HCT116 (cell line): ENCODE data around the gene C1orf167. TPM values are rescaled to one million over a fixed set of nuclear protein-coding genes. Genes with fewer than 3 reads are reported as not detected.

Source experiments
- ATAC-seq: fragments of 200-7000 bp; cut with Tn5 transposase; 2 replicates; pipeline ENCODE4 v1.9.1; 2020; ENCODE audit warnings: mild to moderate bottlenecking, moderate library complexity
- BruUV-seq: library from RNA; stranded (reverse); fragments of 400-500 nt; replicated peaks from 2 replicates; lab custom pipeline; 2021; lab: Mats Ljungman, UMichigan
- CTCF ChIA-PET: fragments of 300-600 bp; sonication (Branson Sonifier 250); formaldehyde crosslinking; loops from one replicate; lab custom pipeline; 2021; ENCODE audit warnings: antibody characterized with exemption; lab: Charles Lee
- POLR2A ChIA-PET: fragments of 300-600, 350-600 bp; sonication (Branson Sonifier 250); formaldehyde crosslinking; loops from one replicate; lab custom pipeline; 2021; ENCODE audit warnings: antibody characterized with exemption; lab: Charles Lee
- RAD21 ChIA-PET, 2 experiments: fragments of 300-600 bp; sonication (Branson Sonifier 250); formaldehyde crosslinking; loops; one replicate each; lab custom pipeline; 2023; ENCODE audit warnings: low total read pairs in 2 of 2; ENCODE audit not compliant: uncharacterized antibody in 2 of 2, unreplicated experiment in 2 of 2, low non-redundant PET in 1 of 2; lab: Charles Lee
- DNase-seq: peaks from one replicate; pipeline ENCODE4 v3.0.0-alpha.2; 2010; ENCODE audit warnings: low read depth, low spot score
- H2AFZ ChIP-seq: fragments of 200-600 bp; shearing (Covaris generic), sonication (generic); 2 replicates; pipeline ENCODE4 v1.6.1; 2017; ENCODE audit warnings: low read depth, mixed run types, mixed read lengths, antibody characterized with exemption, low read length; ENCODE audit not compliant: poor library complexity, severe bottlenecking
- H3K27ac ChIP-seq: 2 replicates; pipeline ENCODE4 v1.5.1; 2012; ENCODE audit warnings: low read depth, low read length
- H3K27me3 ChIP-seq: fragments of 200-600 bp; sonication (generic); 2 replicates; pipeline ENCODE4 v1.6.1; 2016; ENCODE audit warnings: mixed run types, low read length, mixed read lengths; ENCODE audit not compliant: insufficient read depth
- H3K36me3 ChIP-seq, 2 experiments: fragments of 200-500 bp in 1 of 2; fragments of 200-600 bp in 1 of 2; sonication (Bioruptor generic) in 1 of 2; sonication (generic) in 1 of 2; 2 replicates each; pipeline versions ENCODE4 v1.5.1 to v1.6.1; 2014 to 2016; ENCODE audit warnings: low read length in 2 of 2, inconsistent platforms in 1 of 2, mixed read lengths in 1 of 2, mixed run types in 1 of 2; ENCODE audit not compliant: insufficient read depth in 2 of 2, control insufficient read depth in 1 of 2
- H3K4me1 ChIP-seq, 2 experiments: fragments of 200-600 bp in 1 of 2; sonication (generic) in 1 of 2; 2 replicates each; pipeline versions ENCODE4 v1.5.1 to v1.6.1; 2012 to 2017; ENCODE audit warnings: low read length in 2 of 2, inconsistent platforms in 1 of 2, mild to moderate bottlenecking in 1 of 2, mixed read lengths in 1 of 2, mixed run types in 1 of 2, moderate library complexity in 1 of 2; ENCODE audit not compliant: insufficient read depth in 2 of 2, control insufficient read depth in 1 of 2
- H3K4me2 ChIP-seq: fragments of 200-600 bp; sonication (generic); 2 replicates; pipeline ENCODE4 v1.6.1; 2017; ENCODE audit warnings: mixed run types, low read length, mixed read lengths
- H3K4me3 ChIP-seq, 2 experiments: fragments of 200-600 bp in 1 of 2; sonication (generic) in 1 of 2; replicated peaks in 1 of 2; 2 replicates each; pipeline ENCODE4 v1.5.1; 2011 to 2016; ENCODE audit warnings: low read length in 2 of 2, control low read depth in 1 of 2, low read depth in 1 of 2, mild to moderate bottlenecking in 1 of 2, mixed read lengths in 1 of 2, mixed run types in 1 of 2
- H3K79me2 ChIP-seq: fragments of 200-600 bp; sonication (generic); 2 replicates; pipeline ENCODE4 v1.6.1; 2017; ENCODE audit warnings: mild to moderate bottlenecking, mixed run types, low read length, moderate library complexity, mixed read lengths; ENCODE audit not compliant: insufficient read depth
- H3K9ac ChIP-seq: fragments of 200-600 bp; sonication (generic); 2 replicates; pipeline ENCODE4 v1.6.1; 2016; ENCODE audit warnings: low read length, mixed read lengths
- H3K9me2 ChIP-seq: fragments of 200-600 bp; sonication (generic), shearing (Covaris generic); 2 replicates; pipeline ENCODE4 v1.6.1; 2017; ENCODE audit warnings: mixed run types, mild to moderate bottlenecking, moderate library complexity; ENCODE audit not compliant: insufficient read depth
- H3K9me3 ChIP-seq, 2 experiments: fragments of 200-500 bp in 1 of 2; fragments of 200-600 bp in 1 of 2; sonication (Bioruptor generic) in 1 of 2; sonication (generic) in 1 of 2; 2 replicates each; pipeline ENCODE4 v1.6.1; 2014 to 2017; ENCODE audit warnings: low read length in 2 of 2, mixed read lengths in 2 of 2, inconsistent platforms in 1 of 2, low read depth in 1 of 2, mild to moderate bottlenecking in 1 of 2, mixed run types in 1 of 2, moderate library complexity in 1 of 2; ENCODE audit not compliant: control insufficient read depth in 1 of 2, insufficient read depth in 1 of 2
- H4K20me1 ChIP-seq: fragments of 200-600 bp; sonication (generic), shearing (Covaris generic); 2 replicates; pipeline ENCODE4 v1.6.1; 2017; ENCODE audit warnings: mixed run types, mild to moderate bottlenecking, moderate library complexity; ENCODE audit not compliant: insufficient read depth
- ATF3 ChIP-seq: IDR thresholded peaks from 2 replicates; pipeline ENCODE4 v1.6.1; 2012
- CBX3 ChIP-seq: IDR thresholded peaks from 2 replicates; pipeline ENCODE4 v1.6.1; 2012; ENCODE audit warnings: low read depth
- CEBPB ChIP-seq: IDR thresholded peaks from 2 replicates; pipeline ENCODE4 v1.6.1; 2012; ENCODE audit warnings: low read depth
- CTCF ChIP-seq, 3 experiments: fragments of 200-600 bp in 1 of 3; sonication (generic) in 1 of 3; IDR thresholded peaks in 2 of 3; conservative IDR thresholded peaks in 1 of 3; 2 replicates each; pipeline ENCODE4 v1.5.1; 2012 to 2017; ENCODE audit warnings: low read depth in 2 of 3, low read length in 2 of 3, antibody characterized with exemption in 1 of 3, borderline replicate concordance in 1 of 3, control low read depth in 1 of 3, mild to moderate bottlenecking in 1 of 3, mixed read lengths in 1 of 3, mixed run types in 1 of 3, moderate library complexity in 1 of 3; ENCODE audit not compliant: insufficient read depth in 1 of 3
- EGR1 ChIP-seq: IDR thresholded peaks from 2 replicates; pipeline ENCODE4 v1.6.1; 2012; ENCODE audit warnings: low read depth
- ELF1 ChIP-seq: IDR thresholded peaks from 2 replicates; pipeline ENCODE4 v1.6.1; 2012; ENCODE audit warnings: low read depth, borderline replicate concordance
- EZH2phosphoT487 ChIP-seq: fragments of 200-600 bp; IDR thresholded peaks from 2 replicates; pipeline ENCODE4 v1.6.1; 2018; ENCODE audit warnings: antibody characterized with exemption, borderline replicate concordance
- FOSL1 ChIP-seq: IDR thresholded peaks from 2 replicates; pipeline ENCODE4 v1.6.1; 2012; ENCODE audit warnings: low read depth
- MAX ChIP-seq: IDR thresholded peaks from 2 replicates; pipeline ENCODE4 v1.6.1; 2012
- POLR2A ChIP-seq: IDR thresholded peaks from 2 replicates; pipeline ENCODE4 v1.7.0; 2011; ENCODE audit warnings: borderline replicate concordance; ENCODE audit not compliant: insufficient read depth, insufficient read length; ENCODE audit errors: extremely low read depth
- POLR2AphosphoS5 ChIP-seq: IDR thresholded peaks from 2 replicates; pipeline ENCODE4 v1.6.1; 2011; ENCODE audit warnings: mild to moderate bottlenecking, low read depth, low read length, moderate library complexity
- REST ChIP-seq: IDR thresholded peaks from 2 replicates; pipeline ENCODE4 v1.6.1; 2012; ENCODE audit warnings: low read depth
- SIN3A ChIP-seq: IDR thresholded peaks from 2 replicates; pipeline ENCODE4 v1.6.1; 2012; ENCODE audit warnings: low read depth
- SP1 ChIP-seq: IDR thresholded peaks from 2 replicates; pipeline ENCODE4 v1.6.1; 2012; ENCODE audit warnings: low read depth
- SRF ChIP-seq: IDR thresholded peaks from 2 replicates; pipeline ENCODE4 v1.6.1; 2012; ENCODE audit warnings: low read depth
- TCF7L2 ChIP-seq: IDR thresholded peaks from 2 replicates; pipeline ENCODE4 v1.7.0; 2011; ENCODE audit warnings: borderline replicate concordance, inconsistent platforms; ENCODE audit not compliant: insufficient read depth, insufficient read length; ENCODE audit errors: extremely low read depth
- ZBTB33 ChIP-seq: IDR thresholded peaks from 2 replicates; pipeline ENCODE4 v1.6.1; 2011; ENCODE audit warnings: mild to moderate bottlenecking, low read length, moderate library complexity; ENCODE audit not compliant: insufficient replicate concordance; ENCODE audit errors: extremely low read depth
- ZFX ChIP-seq: fragments of 450-650 bp; IDR thresholded peaks from 2 replicates; pipeline ENCODE4 v1.6.1; 2017
- intact Hi-C: fragments of 100-400 bp; cut with micrococcal nuclease; formaldehyde crosslinking; loops from 2 replicates; pipeline ENCODE4 v1.10.0; 2022
- total RNA-seq: library from RNA; stranded (reverse); gene quantifications from one replicate; pipeline ENCODE4 v1.2.1, GENCODE V29; 2021; ENCODE audit not compliant: unreplicated experiment

The C1orf167 gene
- total RNA-seq, 1 experiment from 2014 or later = 0.12 TPM

- H3K4me1 ChIP-seq = peaks cover 37 to 74% of the 10 kb centered on the region in 2 experiments
- H3K79me2 ChIP-seq = no peaks in the 10 kb centered on the region
- H3K9me2 ChIP-seq = no peaks in the 10 kb centered on the region
- H3K9ac ChIP-seq = no peak overlapping the region
- no peaks in the 10 kb centered on the region for H3K27me3 ChIP-seq
- H3K9me3 ChIP-seq = no peaks in the 10 kb centered on the region
- ATAC-seq = no peak
- no peaks in the 10 kb centered on the region for H3K36me3 ChIP-seq
- ChIA-PET RAD21 (no interaction called here), POLR2A (no interaction called here), CTCF (no interaction called here)
- H4K20me1 ChIP-seq = no peaks in the 10 kb centered on the region
- TF ChIP-seq CBX3 (no peak), FOSL1 (no peak), ZFX (no peak), POLR2A (no peak), POLR2AphosphoS5 (no peak), CEBPB (no peak), REST (no peak), EZH2phosphoT487 (no peak), SRF (no peak), ZBTB33 (no peak), ELF1 (no peak), TCF7L2 (no peak), CTCF (IDR thresholded peaks at IDR 0.05 in 2 of 3, conservative IDR thresholded peaks at IDR 0.05 in 1 of 3; ENCODE audit: borderline replicate concordance in 1 of 3, insufficient read depth in 1 of 3, low read depth in 2 of 3, low read length in 2 of 3) (no peak), MAX (no peak), EGR1 (no peak), SP1 (no peak), SIN3A (no peak), ATF3 (no peak)
- intact Hi-C loops = no loop called here
- H3K27ac ChIP-seq = no peak overlapping the region
- H2AFZ ChIP-seq = no peak overlapping the region
- no peak overlapping the region for H3K4me3 ChIP-seq
- H3K4me2 ChIP-seq = no peak overlapping the region
- no TSS peak for BruUV-seq
- no peak for DNase-seq
These were observed 26.6 kb downstream of the C1orf167 start for GRCh38 chr1:11788549-11789053.
